ENCODE data around the gene MOB3B. TPM values are rescaled to one million over a fixed set of nuclear protein-coding genes. Genes with fewer than 3 reads are reported as not detected.
"Not testable (repeated sequence)": the region's sequence is repeated elsewhere in the genome, so short reads cannot be mapped to it uniquely, and the experiment has no call there.

The MOB3B gene
- total RNA-seq, 2 donors from 2014 or later: 3.1 to 17.8 TPM

DNA sequence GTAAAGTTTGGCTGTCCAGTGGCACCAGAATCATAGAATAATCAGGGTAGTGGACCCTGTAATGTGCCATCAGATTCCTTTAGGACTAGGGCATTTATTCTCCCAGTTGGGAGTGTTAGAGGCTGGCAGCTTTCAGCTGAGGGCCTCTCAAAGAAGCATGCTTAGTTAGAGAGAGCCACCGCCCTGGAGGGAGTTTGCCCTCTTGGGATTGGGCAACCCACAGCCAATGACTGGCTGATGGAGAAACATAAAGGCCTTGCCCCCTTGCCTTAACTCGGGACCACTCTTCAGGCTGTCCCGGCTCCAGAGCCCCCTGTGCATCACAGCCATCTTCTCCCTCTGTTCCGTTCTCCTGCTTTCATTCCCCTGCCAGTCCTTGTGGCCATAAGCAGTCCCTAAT is 26.0 kb downstream of the MOB3B start:
- WGBS: 96% methylated on average over 4 of the region's 4 CpGs
- H3K4me1 ChIP-seq (replicated peaks): no peaks in the 10 kb centered on the region
- intact Hi-C loops (cut with DNase I): no loop called here
- no peak overlapping the region for H3K4me3 ChIP-seq
- TF ChIP-seq POLR2A (IDR thresholded peaks at IDR 0.05) (no peak), POLR2AphosphoS5 (IDR thresholded peaks at IDR 0.05) (no peak)
- TF ChIP-seq, protein P1, sequence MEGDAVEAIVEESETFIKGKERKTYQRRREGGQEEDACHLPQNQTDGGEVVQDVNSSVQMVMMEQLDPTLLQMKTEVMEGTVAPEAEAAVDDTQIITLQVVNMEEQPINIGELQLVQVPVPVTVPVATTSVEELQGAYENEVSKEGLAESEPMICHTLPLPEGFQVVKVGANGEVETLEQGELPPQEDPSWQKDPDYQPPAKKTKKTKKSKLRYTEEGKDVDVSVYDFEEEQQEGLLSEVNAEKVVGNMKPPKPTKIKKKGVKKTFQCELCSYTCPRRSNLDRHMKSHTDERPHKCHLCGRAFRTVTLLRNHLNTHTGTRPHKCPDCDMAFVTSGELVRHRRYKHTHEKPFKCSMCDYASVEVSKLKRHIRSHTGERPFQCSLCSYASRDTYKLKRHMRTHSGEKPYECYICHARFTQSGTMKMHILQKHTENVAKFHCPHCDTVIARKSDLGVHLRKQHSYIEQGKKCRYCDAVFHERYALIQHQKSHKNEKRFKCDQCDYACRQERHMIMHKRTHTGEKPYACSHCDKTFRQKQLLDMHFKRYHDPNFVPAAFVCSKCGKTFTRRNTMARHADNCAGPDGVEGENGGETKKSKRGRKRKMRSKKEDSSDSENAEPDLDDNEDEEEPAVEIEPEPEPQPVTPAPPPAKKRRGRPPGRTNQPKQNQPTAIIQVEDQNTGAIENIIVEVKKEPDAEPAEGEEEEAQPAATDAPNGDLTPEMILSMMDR (IDR thresholded peaks at IDR 0.05): no peak
- no peaks in the 10 kb centered on the region for H3K36me3 ChIP-seq
- H3K27me3 ChIP-seq (replicated peaks; ENCODE audit: insufficient read depth): no peaks in the 10 kb centered on the region
- DNase-seq (ENCODE audit: low spot score): no peak
- H3K9me3 ChIP-seq: no peaks in the 10 kb centered on the region
- H3K27ac ChIP-seq: no peak overlapping the region

DNA sequence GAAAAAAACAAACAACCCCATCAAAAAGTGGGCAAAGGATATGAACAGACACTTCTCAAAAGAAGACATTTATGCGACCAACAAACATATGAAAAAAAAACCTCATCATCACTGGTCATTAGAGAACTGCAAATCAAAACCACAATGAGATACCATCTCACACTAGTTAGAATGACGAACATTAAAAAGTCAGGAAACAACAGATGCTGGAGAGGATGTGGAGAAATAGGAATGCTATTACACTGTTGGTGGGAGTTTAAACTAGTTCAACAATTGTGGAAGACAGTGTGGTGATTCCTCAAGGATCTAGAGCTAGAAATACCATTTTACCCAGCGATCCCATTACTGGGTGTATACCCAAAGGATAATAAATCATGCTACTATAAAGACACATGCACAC is 28.7 kb downstream of the MOB3B start:
- H3K36me3 ChIP-seq; H3K4me1 ChIP-seq (replicated peaks); H3K27ac ChIP-seq; DNase-seq (ENCODE audit: low spot score); intact Hi-C loops (cut with DNase I); H3K9me3 ChIP-seq; H3K27me3 ChIP-seq (replicated peaks; ENCODE audit: insufficient read depth); H3K4me3 ChIP-seq: not testable (repeated sequence)
- 92% methylated on average over 3 of the region's 3 CpGs for WGBS

GRCh38 chr9:27499451-27499850 is 30.2 kb downstream of the MOB3B start:
- TF ChIP-seq, protein P1 (IDR thresholded peaks at IDR 0.05): no peak
- no peak for TF ChIP-seq POLR2A (IDR thresholded peaks at IDR 0.05)
- TF ChIP-seq POLR2AphosphoS5 (IDR thresholded peaks at IDR 0.05): no peak

DNA sequence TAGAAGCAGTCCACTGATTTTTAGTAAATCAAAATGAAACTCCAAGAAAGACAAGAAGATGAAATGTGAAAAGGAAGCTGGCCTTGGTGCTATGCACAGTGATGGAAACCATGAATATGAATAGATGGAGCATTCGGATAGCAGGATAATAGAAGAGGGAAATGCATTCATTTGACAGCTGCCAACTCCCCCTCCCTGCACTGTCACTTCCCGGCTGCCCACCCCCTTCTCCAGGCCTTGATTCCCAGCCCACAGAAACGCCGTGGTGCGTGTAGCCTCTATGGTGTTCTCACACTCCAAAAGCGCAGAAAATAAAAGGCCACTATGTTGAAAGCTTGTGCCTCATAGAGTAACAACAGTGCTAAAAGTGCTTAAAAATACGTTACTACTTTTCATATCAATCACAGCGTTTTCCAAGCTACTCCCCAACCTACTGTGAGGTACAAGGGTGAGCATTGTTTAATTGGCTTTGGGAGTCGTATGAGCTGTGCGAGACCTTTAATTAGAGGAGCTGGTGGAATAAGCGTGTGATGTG is 31.7 kb downstream of the MOB3B start:
- WGBS: 87% methylated on average over 11 of the region's 11 CpGs

More at GRCh38 chr9:27499451-27499850, 30.2 kb downstream of the MOB3B start:
- Histone ChIP-seq H3K27ac (no peak overlapping the region), H3K27me3 (replicated peaks; ENCODE audit: insufficient read depth) (no peaks in the 10 kb centered on the region), H3K36me3 (no peaks in the 10 kb centered on the region), H3K4me3 (no peak overlapping the region), H3K9me3 (no peaks in the 10 kb centered on the region), H3K4me1 (replicated peaks) (no peaks in the 10 kb centered on the region)
- WGBS: 56% methylated on average over 2 of the region's 2 CpGs
- intact Hi-C loops (cut with DNase I): no loop called here
- no peak for DNase-seq (ENCODE audit: low spot score)

DNA sequence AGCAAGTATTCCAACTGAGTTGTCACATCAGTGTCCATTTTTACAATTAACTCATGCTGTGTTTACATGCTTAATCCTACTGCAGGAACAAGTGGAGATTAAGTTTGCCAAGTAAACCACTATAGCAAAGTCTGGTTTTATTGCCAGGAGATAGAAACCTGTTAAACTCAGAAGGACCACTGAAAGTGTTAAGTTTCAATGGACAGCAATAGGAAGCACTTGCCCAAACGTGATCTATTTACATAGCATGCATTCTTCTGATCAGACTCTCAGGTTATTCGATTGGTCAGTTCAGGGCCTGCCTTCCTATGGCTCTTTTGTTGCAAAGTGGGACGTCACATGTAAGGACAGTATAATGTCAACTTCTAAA is 33.5 kb downstream of the MOB3B start:
- DNase-seq (ENCODE audit: low spot score): no peak
- Histone ChIP-seq H3K36me3 (no peaks in the 10 kb centered on the region), H3K27me3 (replicated peaks; ENCODE audit: insufficient read depth) (no peaks in the 10 kb centered on the region), H3K27ac (no peak overlapping the region), H3K9me3 (no peaks in the 10 kb centered on the region), H3K4me1 (replicated peaks) (no peaks in the 10 kb centered on the region), H3K4me3 (no peak overlapping the region)
- TF ChIP-seq POLR2A (IDR thresholded peaks at IDR 0.05): no peak
- TF ChIP-seq, protein P1 (IDR thresholded peaks at IDR 0.05): no peak
- no peak for TF ChIP-seq POLR2AphosphoS5 (IDR thresholded peaks at IDR 0.05)
- intact Hi-C loops (cut with DNase I): no loop called here
- WGBS: 25% methylated on average over 3 of the region's 3 CpGs

More for the DNA sequence above, 31.7 kb downstream of the MOB3B start:
- Histone ChIP-seq H3K9me3 (no peaks in the 10 kb centered on the region), H3K27me3 (replicated peaks; ENCODE audit: insufficient read depth) (no peaks in the 10 kb centered on the region), H3K4me1 (replicated peaks) (no peaks in the 10 kb centered on the region), H3K36me3 (no peaks in the 10 kb centered on the region), H3K4me3 (no peak overlapping the region), H3K27ac (no peak overlapping the region)
- intact Hi-C loops (cut with DNase I): no loop called here
- DNase-seq (ENCODE audit: low spot score): no peak
- TF ChIP-seq, protein P1 (IDR thresholded peaks at IDR 0.05): no peak
- no peak for TF ChIP-seq POLR2A (IDR thresholded peaks at IDR 0.05)
- no peak for TF ChIP-seq POLR2AphosphoS5 (IDR thresholded peaks at IDR 0.05)
